ENCODE results near the gene UBE4A.

The UBE4A gene

DNA sequence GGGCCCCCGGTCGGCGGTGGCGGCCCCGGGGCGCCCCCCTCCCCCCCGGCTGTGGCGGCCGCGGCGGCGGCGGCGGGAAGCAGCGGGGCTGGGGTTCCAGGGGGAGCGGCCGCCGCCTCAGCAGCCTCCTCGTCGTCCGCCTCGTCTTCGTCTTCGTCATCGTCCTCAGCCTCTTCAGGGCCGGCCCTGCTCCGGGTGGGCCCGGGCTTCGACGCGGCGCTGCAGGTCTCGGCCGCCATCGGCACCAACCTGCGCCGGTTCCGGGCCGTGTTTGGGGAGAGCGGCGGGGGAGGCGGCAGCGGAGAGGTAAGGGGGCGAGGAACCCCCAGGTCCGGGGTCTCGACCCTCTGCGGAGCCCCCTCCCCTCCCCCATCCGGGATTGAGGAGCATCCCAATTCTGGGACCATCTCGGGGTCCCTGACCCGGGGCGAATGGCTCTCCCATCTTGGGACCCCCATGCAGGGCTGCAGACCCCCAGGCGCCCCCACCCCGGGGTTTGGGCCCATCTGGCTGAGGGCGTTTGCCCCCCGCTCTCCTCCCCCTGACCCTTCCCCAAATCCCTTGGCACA lies 77.3 kb downstream of the UBE4A start:
- in situ Hi-C loops (cut with MboI; ENCODE audit: low sequenced_read_pairs), result no loop called here

DNA sequence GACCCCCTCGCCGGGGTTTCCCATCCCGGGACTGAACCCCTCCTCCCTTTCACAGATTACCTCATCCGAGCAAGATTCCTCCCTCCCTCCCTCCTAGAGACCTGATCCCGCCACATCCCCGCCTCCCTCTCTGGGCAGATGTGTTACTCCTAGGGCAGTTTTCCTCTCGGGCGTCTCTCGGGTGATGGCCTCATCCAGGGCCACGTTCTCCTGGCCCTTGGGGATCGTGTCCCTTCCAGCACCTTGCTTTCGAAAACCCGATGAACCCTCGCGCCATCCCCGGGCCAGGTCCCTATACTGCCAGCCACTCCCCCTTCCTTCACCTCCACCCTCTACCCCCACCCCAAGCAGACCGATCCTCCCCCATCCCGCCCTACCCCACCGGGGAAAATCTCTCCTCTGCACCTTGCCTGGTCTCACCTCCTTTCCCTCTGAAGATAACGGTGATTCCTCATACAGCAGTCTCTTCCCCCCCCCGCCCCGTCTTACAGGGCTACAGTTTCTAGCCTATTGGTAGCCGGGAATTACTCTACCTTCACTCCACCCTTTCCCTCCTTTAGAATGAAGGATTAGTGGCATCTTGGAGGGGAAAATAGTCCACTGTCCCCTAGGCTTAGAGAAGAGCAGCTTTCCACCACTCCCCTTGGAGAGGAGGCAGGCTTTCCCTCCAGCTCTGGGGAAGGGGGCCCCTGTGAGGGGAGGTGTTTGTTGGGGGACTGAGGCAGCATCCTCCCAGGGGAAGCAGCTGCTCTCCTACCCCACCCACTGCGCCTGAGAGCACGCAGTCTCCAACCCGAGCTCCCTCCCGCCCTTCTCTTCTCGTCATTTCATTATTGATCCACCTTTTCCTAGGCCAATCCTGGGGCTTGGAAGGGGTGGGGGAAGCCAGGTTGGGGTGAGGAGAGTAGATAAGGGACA lies 78.1 kb downstream of the UBE4A start:
- in situ Hi-C loops (cut with MboI; ENCODE audit: low sequenced_read_pairs), result no loop called here

DNA sequence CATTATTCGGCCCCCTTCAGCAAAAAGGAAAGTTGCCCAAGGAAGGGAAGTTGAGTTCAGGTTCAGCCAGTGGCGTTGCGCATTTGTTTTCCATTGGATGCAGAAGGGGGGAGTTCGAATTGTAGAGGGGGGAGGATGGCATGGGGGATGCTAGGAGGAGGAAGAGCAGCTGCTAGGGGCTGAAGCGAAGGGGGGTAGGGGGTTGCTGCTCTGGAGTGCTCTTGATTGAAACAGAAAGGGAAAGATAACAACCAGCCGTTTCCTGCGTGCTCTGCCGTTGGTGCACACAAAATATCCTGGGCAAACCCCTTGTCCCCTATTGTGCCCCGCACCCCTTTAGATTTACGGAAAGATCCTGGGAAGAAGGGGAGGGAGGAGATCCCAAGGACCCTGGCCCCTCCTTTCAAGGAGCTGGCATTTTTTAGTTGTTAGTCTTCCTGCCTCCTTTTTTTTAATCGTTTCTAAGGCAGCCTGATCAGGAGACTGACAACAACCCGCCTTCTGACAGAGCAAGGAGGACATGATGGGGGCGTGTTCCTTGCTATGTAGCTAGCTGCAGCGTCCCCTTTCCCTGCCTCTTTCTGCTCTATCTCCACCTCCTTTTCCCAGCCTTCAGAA lies 79.0 kb downstream of the UBE4A start:
- in situ Hi-C loops (cut with MboI; ENCODE audit: low sequenced_read_pairs), result no loop called here

DNA sequence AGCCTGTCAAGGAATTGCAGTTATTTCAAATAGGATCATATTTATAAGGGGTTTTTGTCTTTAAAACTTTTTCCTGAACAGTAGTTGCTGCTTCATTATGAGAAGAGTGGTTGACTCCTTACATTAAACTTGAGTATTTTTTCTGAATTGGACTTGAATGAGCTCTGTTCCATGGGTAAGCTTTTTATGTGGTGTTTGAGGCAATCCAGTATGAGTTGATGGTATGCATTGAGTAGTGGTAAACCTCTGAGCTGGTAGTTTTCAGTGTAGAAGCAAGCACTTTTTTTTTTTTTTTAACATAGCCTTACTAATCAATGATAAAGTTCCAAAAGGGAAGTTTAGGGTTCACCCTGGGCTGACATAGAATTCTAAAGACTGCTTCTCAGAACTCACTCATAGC lies 80.2 kb downstream of the UBE4A start:
- in situ Hi-C loops (cut with MboI; ENCODE audit: low sequenced_read_pairs), result no loop called here

DNA sequence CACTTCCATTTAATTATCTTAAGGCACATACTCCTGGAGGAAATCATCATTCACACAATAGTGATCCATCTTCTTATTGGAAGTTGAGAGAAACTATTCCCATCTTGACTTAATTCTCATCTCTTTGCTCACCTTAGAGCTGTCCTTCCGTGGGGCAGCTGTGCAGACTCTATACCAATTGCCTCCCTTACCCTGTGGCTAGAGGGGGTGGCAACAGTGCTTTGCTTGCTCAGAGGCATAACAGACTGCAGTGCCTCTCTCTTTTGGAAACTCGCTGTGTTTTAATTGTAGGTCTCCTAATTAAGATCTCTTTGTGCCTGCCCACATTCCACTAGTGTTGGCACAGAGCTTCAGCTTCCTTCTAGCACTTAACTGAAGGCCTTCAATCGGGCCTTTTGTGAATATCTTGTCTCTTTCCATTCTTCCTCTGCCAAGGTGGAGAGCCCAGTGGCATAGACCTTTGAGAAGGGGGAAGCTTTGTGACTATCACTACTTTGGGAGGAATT lies 82.4 kb downstream of the UBE4A start:
- in situ Hi-C loops (cut with MboI; ENCODE audit: low sequenced_read_pairs), result no loop called here

DNA sequence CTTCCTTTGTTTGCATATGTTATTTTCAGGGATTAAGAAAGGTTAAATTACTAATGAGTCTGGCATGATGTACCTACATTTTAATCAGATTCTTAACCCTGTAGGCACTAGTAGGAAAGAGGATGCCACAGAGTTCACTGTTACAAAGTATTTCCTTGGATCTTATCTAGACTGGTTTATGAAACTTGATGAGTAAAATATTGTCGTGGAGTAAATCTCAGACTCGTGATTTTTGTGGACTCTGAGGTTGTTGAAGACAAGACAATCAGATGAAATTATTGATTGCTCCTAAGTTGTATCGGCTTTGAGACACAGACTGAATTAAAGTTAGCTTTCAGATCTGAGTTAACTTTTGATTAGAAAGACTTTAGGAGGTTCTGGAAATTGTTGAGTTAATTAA lies 82.9 kb downstream of the UBE4A start:
- in situ Hi-C loops (cut with MboI; ENCODE audit: low sequenced_read_pairs), result no loop called here

DNA sequence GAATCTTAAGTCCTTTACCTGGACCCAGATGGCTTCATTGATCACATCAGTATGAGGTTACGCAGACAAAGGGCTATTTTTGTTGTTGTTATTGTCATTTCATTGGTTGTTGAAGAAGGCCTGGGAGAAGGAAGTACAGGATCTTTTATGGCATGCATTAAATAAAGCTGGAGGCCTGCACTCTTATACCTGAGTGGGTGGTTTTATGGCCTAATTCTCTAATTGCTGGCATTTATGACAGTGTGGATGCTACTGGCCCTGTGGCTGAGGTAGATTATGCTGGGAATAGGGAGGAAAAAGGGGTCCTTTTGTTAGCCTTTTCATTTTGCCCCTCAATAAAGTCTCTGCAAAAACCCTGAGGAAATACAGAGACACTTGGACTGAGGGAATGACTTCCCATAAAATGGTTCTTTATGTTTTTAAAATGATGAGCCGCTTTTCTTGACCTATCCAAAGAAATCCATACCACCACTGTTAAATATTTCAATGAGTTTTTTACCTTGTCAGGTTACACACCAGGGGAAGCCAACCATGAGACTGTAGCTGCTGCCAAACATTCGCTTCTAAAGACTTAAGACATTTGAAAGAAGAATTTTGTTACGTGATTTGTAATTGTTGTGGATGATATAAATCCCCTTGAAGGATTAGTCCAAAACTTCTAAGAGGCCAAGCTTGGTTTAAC lies 83.6 kb downstream of the UBE4A start:
- in situ Hi-C loops (cut with MboI; ENCODE audit: low sequenced_read_pairs), result no loop called here

DNA sequence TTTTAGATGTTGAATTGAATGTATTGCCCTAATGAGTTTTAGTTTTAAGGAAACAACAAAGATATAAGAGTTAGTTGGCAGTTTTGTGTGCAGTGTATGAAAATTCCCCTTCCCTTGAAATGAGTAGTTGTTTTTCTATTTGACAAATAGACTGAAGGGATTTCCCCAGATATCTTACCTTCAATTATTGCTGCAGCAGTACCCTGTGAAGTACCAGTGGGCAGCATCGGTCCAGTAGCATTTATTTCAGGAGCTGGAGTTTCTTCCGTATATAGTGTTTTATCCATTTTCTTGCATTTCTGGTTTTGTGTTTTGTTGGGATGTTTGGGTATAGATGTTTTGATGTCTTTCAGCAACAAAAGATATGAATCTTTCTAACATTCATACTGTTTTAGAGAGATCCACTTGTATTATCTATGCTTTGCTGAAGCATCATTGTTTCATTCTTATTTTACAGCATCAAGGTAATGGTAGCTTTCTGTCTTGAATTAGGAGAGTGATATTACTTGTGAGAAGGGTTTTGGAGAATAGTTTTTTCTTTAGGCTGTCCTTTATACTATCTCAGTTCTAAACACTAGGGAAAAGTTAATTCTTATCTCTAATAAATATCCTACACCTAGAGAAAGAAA lies 84.3 kb downstream of the UBE4A start:
- in situ Hi-C loops (cut with MboI; ENCODE audit: low sequenced_read_pairs), result no loop called here

DNA sequence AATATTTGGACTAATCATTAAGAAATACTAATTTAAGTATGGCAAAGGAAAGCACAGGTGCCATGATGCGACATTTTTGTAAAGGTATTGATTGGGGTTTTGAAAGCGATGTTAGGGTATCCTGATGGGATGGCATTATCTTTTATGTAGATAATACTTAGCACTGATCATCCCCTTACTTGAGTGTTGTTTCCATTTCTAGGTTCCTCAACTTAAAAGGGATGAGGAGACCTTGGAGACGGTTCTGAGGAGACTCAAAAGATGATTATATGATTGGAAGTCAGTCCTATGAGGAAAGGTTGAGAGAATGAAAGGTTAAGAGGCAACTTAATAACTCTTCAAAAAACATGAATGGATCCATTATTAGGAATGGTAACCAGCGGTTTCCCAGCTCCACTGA lies 88.0 kb downstream of the UBE4A start:
- in situ Hi-C loops (cut with MboI; ENCODE audit: low sequenced_read_pairs), result no loop called here

DNA sequence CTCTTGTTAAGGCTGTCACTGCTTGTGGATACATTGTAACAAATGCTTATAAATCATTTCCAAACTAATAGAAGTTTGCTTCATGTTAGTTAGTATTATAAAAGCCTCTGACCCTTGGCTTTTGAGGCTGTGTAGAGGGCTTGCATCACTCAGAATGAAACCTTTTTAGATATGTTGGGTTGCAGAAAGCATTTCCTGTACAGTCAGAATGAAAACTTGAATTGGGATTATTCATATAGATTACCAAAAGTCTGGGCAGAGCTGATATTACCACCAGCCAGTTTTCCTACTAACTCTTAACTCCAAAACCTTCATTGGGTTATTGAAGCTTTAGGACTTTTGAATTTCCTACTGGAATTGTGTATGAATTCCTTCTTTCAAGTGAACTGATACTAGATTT lies 88.9 kb downstream of the UBE4A start:
- in situ Hi-C loops (cut with MboI; ENCODE audit: low sequenced_read_pairs), result no loop called here

All from HL-60/S4 treated with retinoic acid at 250 ng/mL for 4 days and 3 days (cell line).